HG03280 (cell line): ENCODE data around the gene TCTN3.
"Not testable (repeated sequence)": the region's sequence is repeated elsewhere in the genome, so short reads cannot be mapped to it uniquely, and the experiment has no call there.

Experiments
- ATAC-seq: cut with Tn5 transposase; IDR thresholded peaks from one replicate; pipeline ENCODE4 v1.9.1; 2021; ENCODE audit warnings: mild to moderate bottlenecking, moderate library complexity; ENCODE audit not compliant: unreplicated experiment

TCTN3 gene, protein sequence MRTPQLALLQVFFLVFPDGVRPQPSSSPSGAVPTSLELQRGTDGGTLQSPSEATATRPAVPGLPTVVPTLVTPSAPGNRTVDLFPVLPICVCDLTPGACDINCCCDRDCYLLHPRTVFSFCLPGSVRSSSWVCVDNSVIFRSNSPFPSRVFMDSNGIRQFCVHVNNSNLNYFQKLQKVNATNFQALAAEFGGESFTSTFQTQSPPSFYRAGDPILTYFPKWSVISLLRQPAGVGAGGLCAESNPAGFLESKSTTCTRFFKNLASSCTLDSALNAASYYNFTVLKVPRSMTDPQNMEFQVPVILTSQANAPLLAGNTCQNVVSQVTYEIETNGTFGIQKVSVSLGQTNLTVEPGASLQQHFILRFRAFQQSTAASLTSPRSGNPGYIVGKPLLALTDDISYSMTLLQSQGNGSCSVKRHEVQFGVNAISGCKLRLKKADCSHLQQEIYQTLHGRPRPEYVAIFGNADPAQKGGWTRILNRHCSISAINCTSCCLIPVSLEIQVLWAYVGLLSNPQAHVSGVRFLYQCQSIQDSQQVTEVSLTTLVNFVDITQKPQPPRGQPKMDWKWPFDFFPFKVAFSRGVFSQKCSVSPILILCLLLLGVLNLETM

DNA sequence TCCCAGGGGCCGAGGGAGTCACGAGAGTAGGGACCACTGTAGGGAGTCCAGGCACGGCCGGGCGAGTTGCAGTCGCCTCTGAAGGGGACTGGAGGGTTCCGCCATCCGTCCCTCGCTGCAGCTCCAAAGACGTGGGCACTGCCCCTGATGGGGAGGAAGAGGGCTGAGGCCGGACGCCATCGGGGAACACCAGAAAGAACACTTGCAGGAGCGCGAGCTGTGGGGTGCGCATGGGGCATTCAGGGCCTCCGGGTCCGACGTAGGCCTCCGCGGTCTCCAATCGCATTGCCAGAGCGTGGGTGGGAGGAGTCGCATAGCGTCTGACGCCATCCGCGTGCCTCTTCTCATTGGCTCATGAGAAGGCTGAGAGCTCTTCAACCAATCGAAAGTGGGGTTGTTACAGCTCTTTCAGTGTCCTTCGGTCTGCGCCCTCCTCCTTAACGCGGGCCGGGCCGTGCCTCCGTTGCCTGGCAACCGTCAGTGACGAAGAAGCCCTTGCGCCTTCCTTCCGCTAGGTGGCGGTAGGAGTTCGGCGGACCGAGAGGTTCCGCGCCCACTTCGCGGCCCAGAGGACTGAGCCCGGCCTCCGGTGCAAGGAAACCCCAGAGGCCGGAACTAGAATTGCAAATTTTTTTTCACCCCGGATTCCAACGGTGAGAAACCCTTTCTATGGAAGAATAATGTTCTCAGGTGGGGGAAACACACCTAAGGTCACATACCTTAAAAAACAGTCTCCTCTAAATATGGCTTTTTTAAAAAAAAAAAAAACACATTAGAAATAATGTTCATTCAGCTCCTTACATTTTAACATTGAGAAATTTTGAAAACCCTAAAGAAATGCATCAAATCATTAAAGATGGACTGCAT lies at the start of gene TCTN3:
Gene TCTN3, minus strand, starts transcription at position 260 of the 867 bp plus-strand sequence. Its CDS starts 28 bp downstream, at position 232.
- ATAC-seq: peak; percentile 99

DNA sequence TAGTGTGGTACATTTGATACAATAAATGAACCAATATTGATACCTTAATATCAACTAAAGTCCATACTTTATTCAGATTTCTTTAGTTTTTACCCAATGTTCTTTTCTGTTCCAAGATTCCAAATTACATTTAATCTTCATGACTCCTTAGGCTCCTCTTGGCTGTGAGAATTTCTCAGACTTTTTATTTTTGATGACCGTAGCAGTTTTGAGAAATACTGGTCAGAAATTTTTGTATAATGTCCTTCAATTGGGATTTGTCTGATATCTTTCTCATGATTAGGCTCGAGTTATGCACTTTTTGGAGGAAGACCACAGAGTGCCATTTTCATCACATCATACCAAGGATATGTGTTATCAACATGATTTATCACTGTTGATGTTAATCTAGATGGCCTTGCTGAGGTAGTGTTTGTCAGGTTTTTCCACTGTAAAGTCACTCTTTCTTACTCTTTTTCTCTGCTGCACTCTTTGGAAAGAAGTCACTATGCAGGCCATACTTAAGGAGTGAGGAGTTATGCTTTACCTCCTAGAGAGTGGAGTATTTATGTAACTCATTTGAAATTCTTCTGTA lies 49.3 kb upstream of the TCTN3 start:
- ATAC-seq: no peak

DNA sequence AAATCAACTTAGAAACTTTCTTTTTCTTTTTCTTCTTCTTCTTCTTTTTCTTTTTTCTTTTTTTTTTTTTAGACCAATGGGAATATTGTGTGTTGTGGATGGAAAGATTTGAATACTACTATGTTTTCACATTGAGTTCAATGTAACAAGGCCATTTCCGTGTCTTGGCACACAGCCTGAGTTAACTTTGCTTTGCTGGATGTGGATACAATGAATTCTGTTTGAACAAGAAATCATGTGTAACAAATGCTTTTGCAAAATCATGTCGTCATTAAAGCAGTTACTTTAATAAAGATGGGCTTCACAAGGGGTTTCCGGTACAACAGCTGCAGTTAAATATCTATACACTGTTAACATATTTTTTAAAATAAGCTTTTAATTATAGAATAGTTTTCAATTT lies 48.8 kb upstream of the TCTN3 start:
- ATAC-seq: no peak

DNA sequence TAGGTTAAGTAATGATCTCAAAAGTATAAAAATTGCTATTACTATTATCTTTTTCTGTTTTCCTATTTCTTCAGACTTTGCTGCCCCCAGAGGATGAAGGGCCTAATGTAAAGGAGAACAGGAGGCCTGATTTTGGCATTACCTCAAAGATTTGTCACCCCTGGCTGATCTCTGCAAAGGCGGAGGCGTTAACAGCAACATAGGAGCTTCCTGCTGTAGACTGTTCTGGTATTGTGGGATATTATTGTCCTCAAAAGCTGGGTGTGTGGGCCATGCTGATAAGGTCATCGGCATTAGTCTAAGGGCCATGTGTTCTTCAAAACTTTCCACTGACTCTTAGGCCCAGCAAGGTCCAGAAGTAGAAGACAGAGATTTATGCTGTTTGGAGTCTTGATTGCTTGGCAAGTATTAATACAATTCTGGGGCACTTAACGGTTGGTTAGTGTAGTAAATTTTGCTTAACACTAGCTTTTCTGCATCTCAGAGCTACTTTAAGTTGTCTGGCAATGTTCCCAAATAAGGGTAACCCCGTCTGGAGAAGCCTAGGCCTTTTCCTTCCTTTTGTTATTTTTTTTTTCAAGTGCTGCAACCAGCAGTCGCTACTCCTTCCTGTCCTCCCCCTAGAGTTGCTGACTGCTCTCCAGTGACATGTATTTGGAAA lies 48.2 kb upstream of the TCTN3 start:
- ATAC-seq: no peak

DNA sequence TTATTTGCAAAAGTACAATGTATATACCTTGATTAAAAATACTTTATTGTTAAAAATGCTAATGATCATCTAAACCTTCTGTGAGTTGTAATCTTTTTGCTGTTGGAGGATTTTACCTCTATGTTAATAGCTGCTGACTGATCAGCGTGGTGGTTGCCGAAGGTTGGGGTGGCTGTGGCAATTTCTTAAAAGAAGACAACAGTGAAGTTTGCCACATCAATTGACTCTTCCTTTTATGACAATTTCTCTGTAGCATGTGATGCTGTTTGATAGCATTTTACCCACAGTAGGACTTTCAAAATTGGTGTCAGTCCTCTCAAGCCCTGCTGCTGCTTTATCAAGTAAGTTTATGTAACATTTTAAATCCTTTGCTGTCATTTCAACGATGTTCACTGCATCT lies 45.3 kb upstream of the TCTN3 start:
- no peak for ATAC-seq

DNA sequence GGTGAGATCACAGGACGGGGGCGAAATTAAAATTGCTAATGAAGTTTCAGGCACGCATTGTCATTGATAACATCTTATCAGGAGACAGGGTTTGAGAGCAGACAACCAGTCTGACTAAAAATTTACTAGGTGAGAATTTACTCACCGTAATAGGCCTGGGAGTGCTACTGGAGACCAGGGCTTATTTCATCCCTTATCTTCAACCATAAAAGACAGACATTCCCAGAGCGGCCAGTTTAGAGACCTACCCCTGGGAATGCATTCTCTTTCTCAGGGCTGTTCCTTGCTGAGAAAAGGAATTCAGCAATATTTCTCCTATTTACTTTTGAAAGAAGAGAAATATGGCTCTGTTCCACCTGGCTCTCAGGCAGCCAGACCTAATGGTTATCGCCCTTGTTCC lies 39.2 kb upstream of the TCTN3 start:
- ATAC-seq: not testable (repeated sequence)

DNA sequence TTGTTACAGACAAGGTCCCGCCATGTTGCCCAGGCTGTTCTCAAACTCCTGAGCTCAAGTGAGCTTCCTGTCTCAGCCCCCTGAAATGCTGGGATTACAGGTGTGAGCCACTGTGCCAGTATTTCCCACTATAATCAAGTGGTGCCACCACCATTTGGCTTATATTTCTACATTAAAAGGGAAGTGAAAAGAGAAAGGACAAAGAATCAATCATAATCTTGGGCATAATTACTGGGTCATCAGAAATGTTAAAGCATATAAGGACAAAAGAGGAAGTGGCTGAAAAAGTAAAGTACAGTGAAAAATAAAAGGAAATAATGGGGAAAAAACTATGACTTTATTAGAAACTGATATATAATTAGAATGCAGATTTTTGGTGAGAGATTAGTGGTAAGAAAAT lies 36.5 kb upstream of the TCTN3 start:
- no peak for ATAC-seq

DNA sequence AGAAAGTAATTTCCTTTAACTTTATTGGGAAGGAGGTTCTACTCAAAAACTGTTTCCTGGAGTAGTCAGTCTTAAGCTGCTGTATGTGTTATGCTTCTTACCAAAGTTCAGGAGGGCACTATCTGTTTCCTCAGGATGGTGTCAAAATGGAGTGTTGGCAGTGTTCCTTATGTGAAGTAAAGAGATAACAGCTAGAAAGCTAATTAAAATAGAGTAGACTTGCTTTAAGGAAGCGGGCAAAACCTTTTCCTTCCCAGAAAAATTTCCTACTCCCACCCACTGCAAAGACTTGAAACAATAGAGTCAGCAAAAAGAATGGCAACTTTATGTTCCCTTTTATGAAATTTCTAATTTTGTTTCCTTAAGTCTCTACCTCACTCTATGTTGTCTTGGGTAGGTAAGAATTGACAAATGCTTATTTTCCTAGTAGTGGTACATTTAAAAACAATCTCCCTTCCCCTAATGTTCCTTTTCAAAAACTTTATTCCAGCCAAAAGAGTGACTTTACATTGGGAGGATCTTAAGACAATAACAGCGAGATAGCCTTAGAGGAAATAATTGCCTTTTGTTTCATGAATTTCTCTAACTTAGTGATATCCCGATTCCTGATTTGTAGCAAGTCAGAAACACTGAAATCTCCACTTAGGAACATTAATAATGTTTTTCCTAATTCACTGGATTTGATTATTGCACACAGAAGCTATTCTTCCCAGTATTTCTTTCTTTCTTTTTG lies 35.8 kb upstream of the TCTN3 start:
- no peak for ATAC-seq

DNA sequence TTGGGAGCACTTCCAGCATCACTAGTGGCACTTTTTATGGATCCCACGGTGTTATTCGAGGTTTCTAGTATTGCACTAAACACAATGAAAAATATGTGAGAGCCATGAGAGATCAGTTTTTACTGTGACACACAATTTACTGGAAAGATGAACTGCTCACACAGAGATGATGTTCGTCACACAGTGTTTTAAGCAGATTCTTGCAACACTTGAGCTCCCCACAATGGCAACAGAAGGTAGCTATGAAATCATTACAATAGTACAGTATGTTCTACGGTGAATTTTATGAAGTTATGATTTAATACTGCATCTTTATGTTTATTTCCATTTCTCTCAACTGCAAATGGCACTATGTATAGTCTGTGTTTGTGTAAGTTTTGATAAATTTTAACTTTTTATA lies 34.8 kb upstream of the TCTN3 start:
- no peak for ATAC-seq

DNA sequence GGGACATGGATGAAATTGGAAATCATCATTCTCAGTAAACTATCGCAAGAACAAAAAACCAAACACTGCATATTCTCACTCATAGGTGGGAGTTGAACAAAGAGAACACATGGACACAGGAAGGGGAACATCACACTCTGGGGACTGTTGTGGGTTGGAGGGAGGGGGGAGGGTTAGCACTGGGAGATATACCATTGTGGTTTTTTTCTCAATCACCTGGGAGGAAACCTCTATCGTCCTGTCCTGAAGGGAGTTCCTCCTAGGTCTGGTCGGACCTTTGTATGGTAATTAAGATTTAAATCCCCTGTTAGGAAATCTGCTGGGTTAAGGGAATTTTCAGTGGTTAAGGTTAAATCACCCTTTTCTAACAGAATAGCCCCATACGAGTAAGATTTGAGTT lies 28.8 kb upstream of the TCTN3 start:
- not testable (repeated sequence) for ATAC-seq

DNA sequence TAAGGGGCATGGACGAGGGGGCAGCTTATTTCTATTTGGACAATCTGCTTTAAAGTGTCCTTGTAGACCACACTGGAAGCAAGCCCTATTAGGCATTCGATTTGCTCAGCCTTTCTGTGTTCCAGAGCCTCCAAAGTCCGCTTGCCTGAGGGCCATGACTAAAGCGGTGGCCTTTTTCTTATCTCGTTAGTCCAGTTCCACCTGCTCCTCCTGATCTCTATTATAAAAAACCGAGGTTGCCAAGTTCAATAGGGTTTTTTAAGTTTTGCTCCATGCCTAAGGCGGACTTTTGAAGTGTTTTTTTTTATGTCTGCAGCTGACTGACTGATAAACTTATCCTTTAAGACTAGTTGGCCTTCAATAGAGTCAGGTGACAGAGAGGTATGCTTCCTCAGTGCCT lies 27.0 kb upstream of the TCTN3 start:
- ATAC-seq: not testable (repeated sequence)

DNA sequence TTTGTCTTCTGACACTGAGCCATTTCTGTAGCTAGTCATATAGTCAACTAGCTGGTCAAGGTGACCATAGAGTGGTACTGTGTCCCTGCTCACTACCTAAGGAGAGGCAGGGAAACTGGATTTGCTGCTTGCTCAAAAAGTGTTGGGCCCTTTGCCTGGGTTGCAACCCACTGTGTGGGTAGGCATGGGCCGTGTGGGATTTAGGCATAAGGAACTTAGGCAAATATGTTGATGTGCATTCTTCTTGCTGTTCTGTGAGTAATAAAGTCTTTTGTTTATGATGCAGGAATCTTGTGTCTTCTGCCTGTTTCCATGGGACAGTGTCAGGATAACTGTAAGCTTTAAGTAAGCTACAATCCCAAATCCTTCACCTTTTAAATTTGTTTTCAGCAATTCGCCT lies 23.1 kb upstream of the TCTN3 start:
- no peak for ATAC-seq

DNA sequence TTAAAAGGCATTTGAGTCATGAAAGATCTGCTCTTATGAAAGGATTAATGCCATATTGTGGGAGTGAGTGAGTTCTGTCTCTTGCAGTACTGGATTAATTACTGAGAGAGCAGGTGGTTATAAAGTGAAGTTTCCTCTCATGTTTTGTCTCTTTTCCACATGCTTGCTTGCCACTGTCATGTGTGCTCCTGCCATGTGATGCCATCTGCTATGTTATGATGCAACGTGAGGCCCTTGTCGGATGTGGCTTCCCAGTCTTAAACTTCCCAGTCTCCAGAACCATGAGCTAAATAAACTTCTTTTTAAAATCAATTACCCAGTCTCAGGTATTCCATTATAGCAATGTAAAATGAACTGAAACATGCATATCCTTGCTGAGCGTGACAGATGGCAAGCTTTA lies 22.7 kb upstream of the TCTN3 start:
- ATAC-seq: no peak

DNA sequence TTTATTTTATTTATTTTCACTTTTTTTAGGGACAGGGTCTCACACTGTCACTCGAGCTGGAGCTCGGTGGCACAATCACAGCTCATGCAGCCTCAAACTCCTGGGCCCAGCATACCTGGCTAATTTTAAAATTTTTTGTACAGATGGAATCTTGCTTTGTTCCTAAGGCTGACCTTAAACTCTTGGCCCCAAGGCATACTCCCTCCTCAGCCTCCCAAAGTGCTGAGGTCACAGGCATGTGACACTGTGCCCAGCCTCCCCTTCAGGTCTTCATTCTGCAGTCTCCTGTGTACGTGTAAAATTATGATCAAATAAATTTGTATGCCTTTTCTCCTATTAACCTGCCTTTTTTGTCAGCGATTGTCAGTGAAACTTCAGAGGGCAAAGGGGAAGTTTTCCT lies 17.8 kb upstream of the TCTN3 start:
- ATAC-seq: no peak

DNA sequence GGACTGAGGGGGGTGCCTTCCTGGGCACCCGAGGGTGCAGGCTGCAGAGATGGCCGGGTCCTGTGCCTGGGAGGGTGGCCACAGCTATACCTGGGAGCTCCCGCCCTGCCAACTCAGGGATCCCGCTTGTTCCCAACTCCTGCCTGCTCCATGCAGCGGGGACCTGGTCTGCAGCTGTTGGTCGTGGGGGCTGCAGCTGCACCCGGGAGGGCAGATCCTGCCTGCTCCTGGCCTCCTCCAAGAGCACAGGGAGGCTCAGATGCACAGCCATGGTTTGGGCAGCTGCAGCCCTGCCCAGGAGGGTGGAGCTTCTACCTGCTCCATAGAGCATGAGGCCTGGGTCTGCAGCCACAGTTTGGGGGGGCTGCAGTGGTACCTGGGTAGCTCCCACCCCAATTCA lies 13.3 kb upstream of the TCTN3 start:
- ATAC-seq: no peak

DNA sequence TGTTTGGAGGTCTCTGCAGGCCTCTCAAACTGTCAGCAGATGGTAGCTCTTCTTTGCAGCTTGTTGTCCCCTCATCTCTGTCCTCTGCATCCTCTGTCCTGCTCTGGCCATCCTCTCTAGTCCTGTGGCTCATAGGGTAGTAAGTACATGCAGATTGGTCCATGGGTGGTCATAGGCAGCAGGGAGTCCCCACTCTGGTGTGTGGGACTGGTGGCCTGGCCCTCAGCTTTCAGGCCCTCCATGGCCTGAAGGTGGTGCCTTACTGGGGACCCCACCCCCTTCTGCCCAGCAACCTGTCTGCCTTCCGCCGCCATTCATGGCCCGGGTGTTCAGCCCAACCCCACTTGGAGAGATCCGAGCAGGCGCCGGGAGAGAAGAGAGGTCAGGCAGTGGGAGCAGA lies 12.8 kb upstream of the TCTN3 start:
- no peak for ATAC-seq

DNA sequence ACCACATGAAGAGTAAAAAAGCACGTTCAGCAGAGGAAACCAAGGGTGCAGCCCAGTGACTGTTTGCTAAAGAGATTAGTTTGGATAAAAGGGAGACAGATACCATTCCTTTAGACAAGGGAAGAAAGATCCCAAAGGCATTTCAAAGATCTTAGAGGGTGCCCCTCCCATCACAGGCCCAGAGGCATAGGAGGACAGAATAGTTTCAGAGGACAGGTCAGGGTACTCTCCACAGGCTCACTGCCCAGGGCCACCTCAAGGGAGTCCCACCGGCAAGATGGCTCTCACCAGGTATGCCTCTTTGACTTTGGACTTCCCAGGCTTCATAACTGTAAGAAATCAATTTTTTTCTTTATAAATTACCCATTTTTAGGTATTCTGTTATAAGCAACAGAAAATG lies 4.7 kb upstream of the TCTN3 start:
- ATAC-seq: no peak

DNA sequence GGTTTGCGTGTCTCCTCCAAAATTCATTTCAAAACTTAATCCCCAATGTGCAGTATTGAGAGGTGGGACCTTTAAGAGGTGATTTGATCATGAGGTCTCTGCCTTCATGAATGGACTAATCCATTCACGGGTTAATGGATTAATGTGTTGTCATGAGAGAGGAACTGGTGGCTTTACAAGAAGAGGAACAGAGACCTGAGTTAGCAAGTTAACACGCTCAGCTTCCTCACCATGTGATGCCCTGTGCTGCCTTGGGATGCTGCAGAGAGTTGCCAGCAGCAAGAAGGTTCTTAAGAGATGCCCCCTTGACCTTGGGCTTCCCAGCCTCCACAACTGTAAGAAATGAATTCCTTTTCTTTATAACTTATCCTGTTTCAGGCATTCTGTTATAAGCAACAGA lies 3.7 kb upstream of the TCTN3 start:
- no peak for ATAC-seq

DNA sequence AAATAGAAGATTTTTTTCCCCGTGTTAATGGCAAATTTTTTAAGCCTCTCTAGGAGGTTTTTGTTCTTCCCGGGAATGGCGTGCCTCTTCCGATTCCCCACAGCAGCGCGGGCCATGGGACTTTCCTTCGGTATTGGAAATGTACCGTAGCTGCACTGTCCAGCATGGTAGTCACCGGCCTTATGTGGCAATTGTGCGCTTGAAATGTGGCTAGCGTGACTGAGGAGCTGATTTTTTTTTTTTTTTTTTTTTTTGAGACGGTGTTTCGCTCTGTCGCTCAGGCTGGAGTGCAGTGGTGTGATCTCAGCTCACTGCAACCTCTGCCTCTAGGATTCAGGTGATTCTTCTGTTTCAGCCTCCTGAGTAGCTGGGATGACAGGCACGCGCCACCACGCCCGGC lies 938 bp upstream of the TCTN3 start:
- ATAC-seq: no peak

DNA sequence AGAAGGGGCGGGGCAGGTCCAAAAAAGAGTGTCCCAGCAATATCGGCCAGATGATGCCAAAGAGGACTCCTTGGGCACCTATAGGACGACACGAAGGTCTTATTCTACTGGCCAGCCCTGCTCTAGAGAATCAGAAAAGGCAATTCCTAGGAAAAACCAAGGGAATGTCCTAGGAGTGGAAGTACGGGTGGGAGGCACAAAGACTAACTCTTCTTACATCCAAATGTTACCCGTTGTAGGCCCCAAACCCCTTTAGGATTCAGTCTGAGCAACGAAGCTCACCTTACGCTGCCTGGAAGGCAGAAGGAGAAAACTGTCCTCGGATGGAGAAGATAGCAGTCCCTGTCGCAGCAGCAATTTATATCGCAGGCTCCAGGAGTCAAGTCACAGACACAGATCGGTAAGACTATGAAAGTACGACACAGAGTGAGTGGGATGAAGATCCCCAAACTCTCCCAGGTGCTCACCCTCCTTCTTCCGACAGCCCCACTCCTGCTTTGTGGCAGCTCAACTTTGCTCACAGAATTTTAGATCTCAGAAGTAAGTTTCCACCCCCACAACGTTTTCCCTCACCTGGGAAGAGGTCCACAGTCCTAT lies 558 bp downstream of the TCTN3 start:
- peak; percentile 1 for ATAC-seq
